ENCODE data around the gene ZNRF3.

DNA sequence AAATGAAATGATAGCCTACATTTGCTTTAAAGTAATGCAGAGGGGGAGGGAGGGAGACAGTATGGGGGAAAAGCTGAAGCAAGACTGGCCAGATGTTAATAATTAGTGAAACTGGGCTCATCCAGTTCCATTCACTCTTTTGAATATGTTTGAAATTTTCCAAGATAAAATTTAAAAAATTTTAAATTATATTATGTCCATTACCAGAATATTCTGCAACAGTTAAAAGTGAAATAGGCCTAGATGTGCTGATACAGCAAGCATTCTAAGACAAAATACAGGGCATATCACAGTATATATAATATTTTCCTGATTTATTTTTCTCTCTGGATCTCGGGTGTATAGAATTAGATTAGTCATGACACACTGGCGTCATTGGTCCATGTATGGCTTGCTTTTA, 13.6 kb upstream of the ZNRF3 start:
- TF ChIP-seq, protein P1, sequence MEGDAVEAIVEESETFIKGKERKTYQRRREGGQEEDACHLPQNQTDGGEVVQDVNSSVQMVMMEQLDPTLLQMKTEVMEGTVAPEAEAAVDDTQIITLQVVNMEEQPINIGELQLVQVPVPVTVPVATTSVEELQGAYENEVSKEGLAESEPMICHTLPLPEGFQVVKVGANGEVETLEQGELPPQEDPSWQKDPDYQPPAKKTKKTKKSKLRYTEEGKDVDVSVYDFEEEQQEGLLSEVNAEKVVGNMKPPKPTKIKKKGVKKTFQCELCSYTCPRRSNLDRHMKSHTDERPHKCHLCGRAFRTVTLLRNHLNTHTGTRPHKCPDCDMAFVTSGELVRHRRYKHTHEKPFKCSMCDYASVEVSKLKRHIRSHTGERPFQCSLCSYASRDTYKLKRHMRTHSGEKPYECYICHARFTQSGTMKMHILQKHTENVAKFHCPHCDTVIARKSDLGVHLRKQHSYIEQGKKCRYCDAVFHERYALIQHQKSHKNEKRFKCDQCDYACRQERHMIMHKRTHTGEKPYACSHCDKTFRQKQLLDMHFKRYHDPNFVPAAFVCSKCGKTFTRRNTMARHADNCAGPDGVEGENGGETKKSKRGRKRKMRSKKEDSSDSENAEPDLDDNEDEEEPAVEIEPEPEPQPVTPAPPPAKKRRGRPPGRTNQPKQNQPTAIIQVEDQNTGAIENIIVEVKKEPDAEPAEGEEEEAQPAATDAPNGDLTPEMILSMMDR (IDR thresholded peaks at IDR 0.05), result no peak
- no peak for TF ChIP-seq POLR2A (IDR thresholded peaks at IDR 0.05)

All from uterus (tissue), 2 donors.